HEK293T (cell line): ENCODE results near the gene ARL3.

Source experiments
- ARNT ChIP-seq: fragments of 450-650 bp; IDR thresholded peaks from 2 replicates; pipeline ENCODE4 v1.6.1; 2017; ENCODE audit warnings: mild to moderate bottlenecking
- FOXK2 ChIP-seq: fragments of 450-650 bp; IDR thresholded peaks from 2 replicates; pipeline ENCODE4 v1.6.1; 2016; ENCODE audit warnings: mild to moderate bottlenecking
- FOXM1 ChIP-seq: fragments of 450-650 bp; IDR thresholded peaks from 2 replicates; pipeline ENCODE4 v1.6.1; 2017; ENCODE audit warnings: mild to moderate bottlenecking, borderline replicate concordance

DNA sequence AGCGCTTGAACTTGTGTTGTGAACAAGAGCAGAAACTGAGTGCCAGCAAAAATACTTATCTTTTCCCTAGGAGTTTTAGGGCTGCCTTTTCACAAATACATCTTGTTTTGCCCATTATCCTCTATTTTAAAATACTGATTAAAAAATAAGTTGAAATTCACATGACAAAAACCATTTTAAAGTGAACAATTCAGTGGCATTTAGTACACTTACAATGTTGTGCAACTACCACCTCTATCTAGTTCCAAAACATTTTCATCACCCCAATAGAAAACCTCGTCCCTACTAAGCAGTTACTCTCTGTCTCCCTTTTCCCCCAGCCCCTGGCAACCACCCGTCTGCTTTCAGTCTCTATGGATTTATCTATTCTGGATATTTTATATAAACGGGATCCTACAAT, 31.0 kb upstream of the ARL3 start:
- TF ChIP-seq ARNT (no peak), FOXK2 (no peak), FOXM1 (no peak)
